ENCODE measurements around the gene HOXA4. TPM values are rescaled to one million over a fixed set of nuclear protein-coding genes. Genes with fewer than 3 reads are reported as not detected.

HOXA4 gene
- total RNA-seq, 1 experiment from 2014 or later = 0.57 TPM

DNA sequence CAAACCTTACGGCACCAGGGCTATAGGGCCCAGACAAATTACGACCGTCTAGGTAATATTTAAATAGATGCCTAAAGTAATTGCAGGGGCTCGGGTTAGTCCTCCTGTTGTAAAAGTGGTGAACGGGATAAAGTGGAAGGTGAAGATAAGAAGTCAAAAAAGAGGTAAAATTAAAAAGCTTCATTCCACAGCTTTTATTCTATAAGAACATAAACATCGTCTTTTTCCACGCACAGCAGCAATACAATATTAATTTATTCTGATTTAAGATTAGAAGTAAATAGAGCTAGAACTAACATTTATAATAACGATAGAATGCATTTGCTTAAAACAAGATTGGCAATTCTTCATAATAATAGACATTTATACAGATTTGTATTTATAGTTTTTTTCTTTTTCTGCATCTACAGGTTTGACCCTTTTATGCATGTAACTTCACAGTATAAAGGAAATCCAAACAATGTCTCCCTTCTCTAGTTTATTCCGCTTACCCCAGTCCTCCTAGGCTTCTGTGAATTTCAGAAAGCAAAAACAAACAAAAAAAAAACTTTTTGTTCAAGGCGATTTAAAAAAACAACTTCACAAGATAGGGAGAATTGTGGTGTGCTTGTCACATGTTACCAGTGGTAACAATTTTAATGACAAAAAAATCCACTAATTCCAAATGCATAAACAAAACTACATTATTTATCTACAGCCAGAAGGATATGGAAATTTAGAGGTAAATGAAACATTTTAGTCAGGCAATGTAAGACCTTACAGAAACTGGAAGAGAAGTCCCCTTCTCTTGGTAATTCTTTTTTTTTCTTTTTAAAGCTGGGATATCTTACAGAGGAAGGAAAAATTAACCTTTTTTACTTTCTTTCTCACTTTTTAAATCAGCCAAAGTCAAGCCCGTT is 40.1 kb upstream of the HOXA4 start:
- DNase-seq (ENCODE audit: extremely low read depth, low read depth) = no peak

DNA sequence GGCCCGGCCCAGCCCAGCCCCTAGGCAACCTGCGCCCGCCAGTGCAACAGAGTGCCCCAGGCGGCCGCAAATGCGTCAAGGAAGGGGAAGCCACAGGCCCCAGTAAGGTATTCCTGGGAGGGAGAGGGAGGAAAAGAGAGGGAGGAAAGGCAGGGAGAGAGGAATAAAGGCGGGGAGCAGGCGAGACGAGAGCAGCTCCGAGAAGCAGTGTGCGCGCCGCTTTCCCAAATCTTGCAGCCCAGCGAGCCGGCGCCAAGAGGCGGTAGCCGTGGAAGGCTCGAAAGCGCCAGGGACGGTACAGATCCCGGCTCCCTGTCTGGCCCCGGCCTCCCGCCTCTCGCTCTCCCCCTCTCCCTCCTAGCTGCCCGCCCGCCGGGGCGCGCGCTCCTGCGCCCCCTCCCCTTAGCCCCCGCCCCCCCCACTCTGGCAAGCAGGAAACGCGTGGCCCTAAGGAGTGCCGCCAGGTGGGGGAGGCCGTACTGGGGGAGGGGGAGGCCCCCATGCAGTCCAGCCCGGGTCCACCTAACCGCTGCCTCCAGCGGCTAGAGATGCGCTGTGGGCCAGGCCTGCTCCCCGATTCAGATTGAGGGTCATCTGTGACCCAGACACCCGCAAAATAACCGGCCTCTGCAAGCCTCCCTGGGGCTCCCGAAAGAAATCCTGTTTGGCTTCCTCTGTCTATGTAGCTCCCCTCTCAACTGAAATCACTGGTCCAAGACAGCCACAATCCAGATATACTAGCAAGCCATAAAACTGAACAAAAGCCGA is 39.3 kb upstream of the HOXA4 start:
- DNase-seq (ENCODE audit: extremely low read depth, low read depth) = no peak

DNA sequence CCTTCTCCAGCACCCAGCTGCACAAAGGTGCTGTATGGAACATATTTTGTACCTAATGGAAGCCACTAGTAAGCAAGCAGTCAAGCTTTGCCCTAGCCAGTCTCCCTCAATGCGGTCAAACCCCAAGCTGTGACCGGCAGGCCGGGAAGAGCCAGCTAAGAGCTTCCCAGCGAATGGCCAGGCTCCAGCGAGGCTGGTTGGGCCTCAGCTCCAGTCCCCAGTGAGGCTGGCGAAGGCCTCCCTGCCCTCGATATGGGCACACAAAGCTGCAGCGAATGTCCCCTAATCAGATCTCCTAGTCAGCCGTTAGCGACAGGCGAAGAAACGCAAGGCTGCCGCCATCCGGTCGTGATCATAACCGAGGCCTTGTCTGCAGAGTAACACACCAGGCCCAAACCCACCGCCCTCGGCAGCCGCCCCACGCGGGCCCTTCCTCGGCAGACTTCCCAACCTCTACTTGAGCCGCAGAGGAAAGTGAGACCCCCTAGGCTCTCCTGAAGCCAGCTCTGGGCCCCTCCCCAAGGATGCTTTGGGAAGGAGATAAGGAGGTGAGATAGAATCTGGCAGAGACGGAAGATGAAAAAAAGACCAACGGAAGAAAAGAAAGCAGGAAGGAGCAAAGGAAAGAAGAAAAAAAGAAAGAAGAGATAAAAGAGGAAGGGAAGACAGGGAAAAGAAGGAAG is 37.8 kb upstream of the HOXA4 start:
- DNase-seq (ENCODE audit: extremely low read depth, low read depth) = no peak

DNA sequence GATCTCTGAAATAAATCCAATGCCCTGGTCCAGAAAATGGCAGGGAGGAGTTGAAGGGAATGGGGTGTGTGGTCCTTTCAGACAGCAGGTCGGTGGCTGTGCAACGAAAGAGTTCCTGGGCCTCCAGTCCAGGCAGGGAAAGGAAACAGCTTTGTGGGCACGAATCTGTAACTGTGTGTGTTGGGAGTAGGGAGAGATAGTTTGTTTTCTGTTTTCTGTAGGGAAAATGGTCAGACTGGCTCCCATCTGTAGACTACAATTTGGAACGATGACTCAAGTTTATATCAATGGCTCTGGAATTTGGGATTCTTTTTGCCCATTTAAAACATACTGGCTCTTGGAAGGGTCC is 37.3 kb upstream of the HOXA4 start:
- DNase-seq (ENCODE audit: extremely low read depth, low read depth) = no peak

DNA sequence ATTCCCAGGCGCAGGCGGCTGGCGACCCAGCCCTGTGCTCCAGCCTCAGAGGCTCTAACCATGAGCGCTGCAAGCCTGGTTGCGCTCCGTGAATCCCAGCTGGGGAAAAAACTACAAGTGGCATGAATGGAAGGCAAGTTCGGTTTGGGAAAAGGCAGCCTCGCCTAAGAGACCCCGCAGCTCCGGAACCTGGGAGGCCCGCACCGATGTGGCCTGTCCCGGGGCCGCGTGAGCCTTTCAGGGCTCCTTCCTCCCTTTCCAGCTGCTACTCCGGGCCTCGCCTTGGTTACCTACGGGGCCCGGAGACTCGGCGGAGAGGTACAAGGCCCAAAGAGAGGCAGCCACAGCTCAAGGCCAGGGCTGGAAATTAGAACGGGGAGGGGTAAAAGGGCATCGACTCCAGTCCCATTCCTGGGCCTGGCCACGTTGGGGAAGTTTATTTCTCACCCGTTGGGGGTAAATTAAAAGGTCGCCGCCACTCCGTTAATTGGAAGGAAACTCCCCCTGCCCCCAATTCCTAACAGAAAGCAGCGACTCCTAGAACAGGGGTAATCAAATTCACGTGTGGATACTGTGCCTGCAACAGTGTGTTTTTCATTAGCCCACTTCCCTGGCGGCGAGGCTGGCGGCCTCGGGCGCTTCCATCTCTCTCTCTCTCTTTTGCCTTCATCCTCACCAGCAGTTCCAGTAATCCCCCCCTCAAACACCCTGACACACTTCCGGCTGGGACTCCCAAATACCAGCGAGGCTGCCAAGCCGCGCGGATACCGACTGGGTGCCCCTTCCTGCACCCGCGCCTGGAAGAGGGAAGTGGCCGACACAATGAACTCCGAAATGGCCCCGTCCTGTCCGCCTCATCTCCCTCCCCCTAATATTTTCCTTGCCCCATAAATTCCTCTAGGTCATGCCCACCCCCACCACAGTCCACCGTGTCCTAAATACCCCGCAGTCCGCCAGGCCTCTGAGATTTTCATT is 36.3 kb upstream of the HOXA4 start:
- no peak for DNase-seq (ENCODE audit: extremely low read depth, low read depth)

DNA sequence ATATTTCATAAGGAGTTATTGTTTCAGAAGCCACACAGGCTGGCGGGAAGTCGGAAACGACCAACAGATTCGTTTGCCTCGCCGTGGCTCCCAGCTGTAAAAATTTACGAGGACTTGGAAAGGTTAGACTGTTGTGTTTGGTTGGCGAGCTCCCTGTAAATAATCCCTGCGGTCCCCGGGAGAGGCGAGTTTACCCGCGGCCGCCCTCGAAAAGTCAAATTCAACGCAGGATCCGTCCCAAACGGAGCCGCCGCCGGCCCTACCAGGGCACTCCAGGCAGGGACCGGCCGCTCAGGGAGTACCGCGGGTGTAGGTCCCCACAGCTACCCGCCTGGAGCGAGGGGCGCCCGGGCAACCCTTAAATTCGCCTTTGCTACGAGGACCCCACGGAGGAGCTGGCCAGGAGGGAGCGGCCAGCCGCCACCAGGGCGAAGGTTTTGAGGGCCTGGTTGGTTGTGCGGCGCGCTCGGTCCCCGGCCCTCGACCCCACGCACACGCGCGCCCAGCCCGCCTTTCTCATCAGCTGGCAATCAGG is 35.5 kb upstream of the HOXA4 start:
- DNase-seq (ENCODE audit: extremely low read depth, low read depth) = no peak

DNA sequence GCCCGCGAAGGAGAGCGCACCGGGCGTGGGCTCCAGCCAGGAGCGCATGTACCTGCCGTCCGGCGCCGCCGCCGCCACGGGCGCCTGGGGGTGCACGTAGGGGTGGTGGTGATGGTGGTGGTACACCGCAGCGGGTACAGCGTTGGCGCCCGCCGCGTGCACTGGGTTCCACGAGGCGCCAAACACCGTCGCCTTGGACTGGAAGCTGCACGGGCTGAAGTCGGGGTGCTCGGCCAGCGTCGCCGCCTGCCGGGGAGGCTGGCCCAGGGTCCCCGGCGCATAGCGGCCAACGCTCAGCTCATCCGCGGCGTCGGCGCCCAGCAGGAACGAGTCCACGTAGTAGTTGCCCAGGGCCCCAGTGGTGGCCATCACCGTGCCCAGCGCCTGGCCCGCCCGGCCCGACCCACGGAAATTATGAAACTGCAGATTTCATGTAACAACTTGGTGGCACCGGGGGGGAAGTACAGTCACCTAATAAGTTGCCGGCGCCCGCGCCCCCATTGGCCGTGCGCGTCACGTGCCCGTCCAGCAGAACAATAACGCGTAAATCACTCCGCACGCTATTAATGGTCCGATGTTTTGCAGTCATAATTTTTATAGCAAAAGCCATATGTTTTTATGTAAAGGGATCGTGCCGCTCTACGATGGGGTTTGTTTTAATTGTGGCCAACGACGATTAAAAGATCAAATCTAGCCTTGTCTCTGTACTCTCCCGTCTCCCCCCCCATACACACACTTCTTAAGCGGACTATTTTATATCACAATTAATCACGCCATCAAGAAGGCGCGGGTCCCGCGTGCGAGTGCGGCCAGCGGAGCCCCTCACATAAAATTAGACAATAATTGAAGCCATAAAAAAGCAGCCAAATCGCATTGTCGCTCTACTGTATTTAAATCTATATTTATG is 34.8 kb upstream of the HOXA4 start, which contains the start of gene HOXA9:
TSS of gene HOXA9 (minus strand) at position 449 of the 907 bp plus-strand sequence. CDS start at position 369, 80 bp downstream.
- no peak for DNase-seq (ENCODE audit: extremely low read depth, low read depth)

DNA sequence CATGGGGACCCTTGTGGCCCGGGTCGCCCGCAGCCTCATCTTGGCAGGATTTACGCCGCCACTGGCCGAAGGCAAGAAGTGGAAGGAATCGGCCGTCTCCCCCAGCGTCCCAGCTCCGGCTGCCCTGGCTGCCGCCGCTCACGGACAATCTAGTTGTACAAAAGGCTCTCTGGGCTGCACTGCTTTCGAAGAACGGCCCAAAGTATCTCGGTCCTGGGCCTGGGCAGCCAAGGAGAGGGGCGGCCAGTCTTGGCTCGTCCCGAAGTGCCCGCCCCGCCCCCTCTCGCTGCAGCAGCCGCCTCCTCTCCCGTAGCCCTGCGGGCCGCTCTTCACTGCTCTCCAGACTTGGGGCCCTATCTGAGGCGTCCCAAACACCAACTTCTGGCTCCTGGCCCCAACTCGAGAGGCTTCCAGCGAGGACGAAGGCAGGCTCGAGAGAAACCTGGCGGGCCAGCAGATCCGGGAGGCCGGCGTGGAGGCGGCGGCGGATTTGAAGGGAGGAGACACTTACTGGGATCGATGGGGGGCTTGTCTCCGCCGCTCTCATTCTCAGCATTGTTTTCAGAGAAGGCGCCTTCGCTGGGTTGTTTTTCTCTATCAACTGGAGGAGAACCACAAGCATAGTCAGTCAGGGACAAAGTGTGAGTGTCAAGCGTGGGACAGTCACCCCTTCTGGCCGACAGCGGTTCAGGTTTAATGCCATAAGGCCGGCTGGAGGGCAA is 34.0 kb upstream of the HOXA4 start:
- DNase-seq (ENCODE audit: extremely low read depth, low read depth) = no peak

DNA sequence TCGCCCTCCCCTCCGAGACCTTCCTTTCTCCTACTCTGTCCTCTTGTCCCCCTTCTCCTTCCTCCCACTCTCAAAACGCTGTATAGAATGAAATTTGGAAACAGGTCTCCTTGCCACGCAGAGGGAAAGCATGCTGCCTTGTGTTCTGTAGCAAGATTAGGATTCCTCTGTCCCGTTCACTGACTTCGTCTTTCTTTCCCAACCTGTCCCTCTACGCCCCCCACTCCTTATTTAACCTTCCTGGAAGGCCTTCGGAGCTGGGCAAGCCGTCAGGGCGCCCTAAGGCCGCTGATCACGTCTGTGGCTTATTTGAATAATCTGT is 33.4 kb upstream of the HOXA4 start:
- no peak for DNase-seq (ENCODE audit: extremely low read depth, low read depth)

DNA sequence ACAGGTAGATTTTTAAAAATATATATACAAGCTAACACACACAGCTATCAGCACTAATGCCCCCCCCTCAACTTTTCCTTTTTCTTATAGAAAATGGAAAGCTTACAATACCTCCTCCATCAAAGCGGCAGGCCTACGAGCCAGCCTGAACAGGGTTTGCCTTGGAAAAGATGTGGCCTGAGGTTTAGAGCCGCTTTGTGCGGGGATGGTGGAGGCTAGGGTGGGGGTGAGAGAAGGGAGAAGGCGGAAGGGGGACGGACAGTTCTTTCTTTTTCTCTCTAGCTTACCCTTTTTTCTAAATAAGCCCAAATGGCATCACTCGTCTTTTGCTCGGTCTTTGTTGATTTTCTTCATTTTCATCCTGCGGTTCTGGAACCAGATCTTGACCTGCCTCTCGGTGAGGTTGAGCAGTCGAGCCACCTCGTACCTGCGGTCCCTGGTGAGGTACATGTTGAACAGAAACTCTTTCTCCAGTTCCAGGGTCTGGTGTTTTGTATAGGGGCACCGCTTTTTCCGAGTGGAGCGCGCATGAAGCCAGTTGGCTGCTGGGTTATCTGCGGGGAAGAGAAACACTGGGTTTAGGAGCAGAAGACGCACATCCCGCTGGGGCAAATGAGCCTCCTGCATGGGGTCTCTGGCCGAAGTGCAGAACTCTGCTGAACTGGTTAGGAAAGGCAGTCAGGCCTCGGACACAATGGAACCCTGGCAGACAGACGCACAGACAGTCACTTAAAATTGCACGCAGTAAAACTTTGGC is 32.9 kb upstream of the HOXA4 start:
- DNase-seq (ENCODE audit: extremely low read depth, low read depth) = no peak

DNA sequence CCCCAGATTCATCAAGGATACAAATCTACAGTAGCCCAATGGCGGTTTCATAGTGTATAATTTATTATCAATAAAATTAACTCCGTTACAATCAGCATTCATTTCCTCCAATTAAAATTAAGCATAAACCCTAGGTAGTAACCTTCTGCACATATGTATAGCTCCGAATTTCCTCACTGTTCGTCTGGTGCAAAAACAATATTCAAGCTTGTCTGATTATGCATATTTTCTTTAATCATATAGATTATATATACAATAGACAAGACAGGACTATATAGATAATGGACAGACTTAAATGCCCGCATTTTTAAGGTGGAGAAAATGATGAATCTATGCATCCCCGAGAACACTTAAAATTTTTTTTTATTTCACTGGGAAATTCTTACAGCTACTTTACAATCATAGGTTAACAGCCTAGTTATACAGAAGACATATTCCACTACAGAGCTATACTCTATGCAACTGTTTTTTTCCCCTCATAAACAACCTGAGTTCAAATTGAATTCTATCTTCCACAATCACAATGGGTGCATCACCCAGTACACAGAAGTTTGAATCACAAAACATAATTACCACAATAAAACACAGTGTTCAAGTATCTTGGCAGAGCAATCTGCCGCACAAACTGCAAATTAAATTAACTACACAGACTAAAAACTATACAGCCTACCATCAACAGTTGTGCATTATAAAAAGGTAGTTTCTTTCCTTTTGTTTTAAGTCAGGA is 32.2 kb upstream of the HOXA4 start:
- no peak for DNase-seq (ENCODE audit: extremely low read depth, low read depth)

DNA sequence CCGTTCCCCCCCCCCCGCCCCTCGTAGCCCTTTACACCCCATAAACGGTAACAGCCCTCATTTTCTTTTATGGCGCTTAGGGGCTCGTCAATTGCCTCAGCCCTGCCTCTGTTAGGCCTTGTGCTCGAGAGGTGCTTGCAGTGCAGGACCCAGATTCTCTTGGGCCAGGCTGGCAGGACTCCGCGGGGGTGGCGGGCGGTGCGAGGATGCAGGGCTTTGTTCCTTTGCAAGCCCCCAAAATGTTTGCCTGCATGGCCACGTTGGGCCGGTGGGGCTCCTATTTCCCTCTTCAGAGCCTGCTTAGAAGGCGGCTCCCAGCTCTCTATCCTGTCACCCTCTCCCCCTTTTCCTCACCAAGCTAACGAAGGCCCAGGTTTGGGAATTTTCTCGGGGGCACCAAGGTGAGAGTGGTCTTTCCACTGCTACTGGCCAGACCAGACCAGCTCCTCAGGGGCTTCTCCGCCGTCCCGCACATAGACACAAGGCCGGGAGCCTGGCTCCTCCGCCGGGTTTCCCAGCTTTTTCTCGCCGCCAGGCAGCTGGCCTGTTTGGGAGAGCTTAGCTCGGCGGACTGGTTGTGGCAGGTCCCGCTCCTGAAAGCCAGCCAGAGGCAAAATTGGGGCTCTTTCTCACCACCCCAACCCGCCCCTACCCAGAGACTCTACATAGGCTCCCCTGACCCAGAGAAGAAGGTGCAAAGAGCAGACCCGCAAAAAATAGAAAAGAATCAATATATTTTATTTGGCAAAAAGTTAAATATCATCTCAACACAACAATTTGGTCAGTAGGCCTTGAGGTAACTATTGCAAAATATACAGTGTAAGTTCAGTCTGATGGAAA is 31.4 kb upstream of the HOXA4 start:
- no peak for DNase-seq (ENCODE audit: extremely low read depth, low read depth)

DNA sequence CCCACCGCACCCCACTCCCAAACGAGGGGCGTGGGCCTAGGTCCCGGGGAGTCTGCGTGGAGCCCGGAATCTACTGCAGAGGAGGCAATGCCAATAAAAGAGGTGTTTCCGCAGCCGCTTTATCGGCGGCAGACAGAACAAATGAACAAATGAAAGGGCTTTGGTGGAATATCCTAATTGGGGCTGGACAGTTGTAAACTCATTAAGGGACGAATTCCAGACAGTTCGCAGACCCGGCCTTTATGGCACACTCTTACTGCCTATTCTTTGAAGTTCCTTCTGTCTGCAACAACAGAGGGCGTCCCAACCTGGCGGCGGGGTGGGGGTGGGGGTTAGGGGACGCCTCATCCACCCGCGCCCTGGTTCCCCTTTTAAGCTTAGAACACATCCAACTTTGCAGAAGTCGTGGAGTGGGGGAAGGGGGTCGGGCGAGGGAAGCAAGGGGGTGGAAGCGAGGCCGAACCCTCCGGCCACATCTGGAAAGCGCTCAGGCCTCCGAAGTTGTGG is 30.7 kb upstream of the HOXA4 start:
- no peak for DNase-seq (ENCODE audit: extremely low read depth, low read depth)

DNA sequence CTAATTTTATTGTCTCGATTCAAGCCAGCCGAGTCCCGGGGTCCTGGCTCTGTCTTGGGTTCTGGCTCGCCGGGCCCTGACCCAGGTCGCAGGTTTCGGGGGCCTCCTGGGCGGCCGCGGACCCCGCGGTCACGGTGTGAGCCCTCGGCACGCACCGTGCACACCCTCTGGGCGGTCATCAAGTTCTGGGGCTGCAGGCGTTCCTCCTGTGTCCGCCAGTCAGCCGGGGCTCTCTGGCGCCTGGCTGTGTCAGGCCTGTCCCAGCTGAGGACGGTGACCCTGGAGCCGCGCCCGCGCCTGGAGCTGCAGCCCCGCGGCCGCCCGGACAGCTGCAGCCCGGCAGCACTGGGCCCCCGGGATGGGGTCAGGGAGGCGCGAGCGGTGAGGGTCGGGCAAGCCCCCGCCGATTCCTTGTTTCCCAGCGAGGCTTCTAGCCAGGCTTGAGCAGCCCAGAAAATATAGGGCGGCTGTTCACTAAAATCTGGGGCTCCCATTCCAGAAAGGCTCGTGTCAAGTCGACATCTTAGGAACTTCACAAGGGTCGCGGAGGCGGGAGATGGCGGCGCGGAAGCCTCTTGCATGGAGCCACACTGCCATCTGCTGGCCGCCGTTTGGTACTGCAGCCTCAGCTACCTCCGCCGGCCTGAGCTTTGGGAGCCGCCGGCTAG is 30.1 kb upstream of the HOXA4 start:
- peak; percentile 73 for DNase-seq (ENCODE audit: extremely low read depth, low read depth)

DNA sequence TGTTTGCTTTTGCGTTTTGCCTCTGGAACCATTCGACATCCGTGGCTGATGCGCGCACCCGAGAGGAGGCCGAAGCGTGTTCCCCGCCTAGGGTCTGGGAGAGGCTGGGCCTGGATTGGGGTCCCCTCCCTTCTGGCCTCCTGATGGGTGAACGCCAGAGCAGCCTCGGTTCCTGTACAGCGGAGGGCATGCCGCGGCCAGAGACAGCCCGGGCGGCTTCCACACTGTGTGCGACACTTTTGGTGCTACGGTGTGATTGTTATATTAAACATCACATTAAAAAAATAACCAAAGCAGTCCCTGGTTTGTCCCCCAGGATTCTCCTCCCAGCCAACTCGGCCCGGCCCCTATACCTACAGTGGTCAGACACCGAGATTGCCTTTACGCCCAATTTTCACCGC is 29.6 kb upstream of the HOXA4 start:
- no peak for DNase-seq (ENCODE audit: extremely low read depth, low read depth)
